Measurements from ENCODE around the gene SPON1.

Gene SPON1

DNA sequence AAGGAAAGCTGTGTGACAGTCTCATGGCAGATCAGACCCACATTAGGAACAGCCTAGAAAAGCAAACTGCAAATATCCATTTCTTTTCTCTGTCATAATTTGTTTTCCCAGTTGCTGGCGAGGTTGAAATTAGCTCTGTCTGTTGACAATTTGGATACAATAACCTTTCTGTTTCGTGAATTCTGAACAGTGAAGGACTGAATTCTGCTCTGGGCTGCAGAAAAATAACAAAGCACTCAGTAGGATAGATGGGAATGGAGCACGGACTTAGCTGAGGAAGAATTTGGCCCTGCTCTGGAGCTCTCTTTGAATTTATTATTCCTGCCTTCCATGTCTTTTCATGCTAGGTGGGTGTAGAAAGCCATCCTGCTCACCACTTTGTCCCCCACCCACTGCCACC, 256.2 kb downstream of the SPON1 start:
- TF ChIP-seq, protein P1, sequence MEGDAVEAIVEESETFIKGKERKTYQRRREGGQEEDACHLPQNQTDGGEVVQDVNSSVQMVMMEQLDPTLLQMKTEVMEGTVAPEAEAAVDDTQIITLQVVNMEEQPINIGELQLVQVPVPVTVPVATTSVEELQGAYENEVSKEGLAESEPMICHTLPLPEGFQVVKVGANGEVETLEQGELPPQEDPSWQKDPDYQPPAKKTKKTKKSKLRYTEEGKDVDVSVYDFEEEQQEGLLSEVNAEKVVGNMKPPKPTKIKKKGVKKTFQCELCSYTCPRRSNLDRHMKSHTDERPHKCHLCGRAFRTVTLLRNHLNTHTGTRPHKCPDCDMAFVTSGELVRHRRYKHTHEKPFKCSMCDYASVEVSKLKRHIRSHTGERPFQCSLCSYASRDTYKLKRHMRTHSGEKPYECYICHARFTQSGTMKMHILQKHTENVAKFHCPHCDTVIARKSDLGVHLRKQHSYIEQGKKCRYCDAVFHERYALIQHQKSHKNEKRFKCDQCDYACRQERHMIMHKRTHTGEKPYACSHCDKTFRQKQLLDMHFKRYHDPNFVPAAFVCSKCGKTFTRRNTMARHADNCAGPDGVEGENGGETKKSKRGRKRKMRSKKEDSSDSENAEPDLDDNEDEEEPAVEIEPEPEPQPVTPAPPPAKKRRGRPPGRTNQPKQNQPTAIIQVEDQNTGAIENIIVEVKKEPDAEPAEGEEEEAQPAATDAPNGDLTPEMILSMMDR (IDR thresholded peaks at IDR 0.05; ENCODE audit: insufficient read depth, low read depth, low read length, missing control alignments): no peak
- H3K4me3 ChIP-seq (ENCODE audit: low read length): no peak overlapping the region
- no peak for DNase-seq (ENCODE audit: low read depth)

DNA sequence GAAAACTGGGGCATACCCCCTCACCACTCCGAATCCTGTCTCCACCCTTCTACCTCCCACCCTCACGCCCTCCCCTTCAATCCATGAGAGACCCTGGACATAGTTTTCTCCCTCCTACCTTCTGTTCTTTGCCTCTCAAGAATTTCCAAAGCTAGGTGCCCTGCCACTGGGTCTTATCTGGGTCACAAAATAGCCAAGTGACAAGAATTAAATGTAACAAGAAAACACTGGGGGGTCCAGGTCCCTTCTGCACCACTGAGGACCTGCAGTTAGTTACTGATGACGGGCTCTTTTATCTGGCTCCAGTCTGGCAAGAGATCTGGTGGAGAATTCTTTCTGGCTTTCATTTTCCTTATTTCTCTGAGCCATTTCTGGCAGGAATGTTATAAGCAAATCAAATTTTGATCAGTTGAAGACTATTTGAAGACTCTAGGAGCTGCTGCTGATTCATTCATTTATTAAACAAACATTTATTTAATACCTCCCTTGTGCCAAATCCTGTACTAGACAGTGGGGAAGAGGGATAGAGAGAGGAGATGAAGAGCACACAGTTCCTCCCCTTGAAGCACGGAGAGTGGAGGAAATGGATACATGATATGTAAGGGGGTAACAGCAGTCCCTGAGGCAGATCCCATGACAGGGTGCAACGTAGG, 261.2 kb downstream of the SPON1 start:
- no peak for DNase-seq (ENCODE audit: low read depth)
- H3K4me3 ChIP-seq (ENCODE audit: low read length): no peak overlapping the region
- TF ChIP-seq, protein P1 (IDR thresholded peaks at IDR 0.05; ENCODE audit: insufficient read depth, low read depth, low read length, missing control alignments): no peak

DNA sequence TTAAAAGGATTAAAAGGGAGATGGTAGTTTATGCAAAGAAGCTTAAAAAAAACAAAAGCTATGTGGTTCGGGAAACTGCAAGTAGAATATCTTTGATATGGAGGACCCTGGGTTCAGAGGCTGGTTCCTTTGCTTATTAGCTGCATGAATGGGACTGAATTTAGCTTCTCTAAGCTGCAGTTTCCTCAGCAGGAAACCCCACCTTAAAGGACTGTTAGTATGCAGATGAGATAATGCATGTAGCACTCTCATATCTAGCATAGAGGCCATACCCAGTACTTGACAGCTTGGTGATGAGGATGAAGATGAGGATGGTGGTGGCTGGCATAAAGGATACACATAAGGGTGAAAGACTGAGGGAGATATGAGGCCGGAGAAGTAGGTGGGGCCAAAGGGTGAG, 261.9 kb downstream of the SPON1 start:
- H3K4me3 ChIP-seq (ENCODE audit: low read length): no peak overlapping the region
- DNase-seq (ENCODE audit: low read depth): no peak
- TF ChIP-seq, protein P1 (IDR thresholded peaks at IDR 0.05; ENCODE audit: insufficient read depth, low read depth, low read length, missing control alignments): no peak

DNA sequence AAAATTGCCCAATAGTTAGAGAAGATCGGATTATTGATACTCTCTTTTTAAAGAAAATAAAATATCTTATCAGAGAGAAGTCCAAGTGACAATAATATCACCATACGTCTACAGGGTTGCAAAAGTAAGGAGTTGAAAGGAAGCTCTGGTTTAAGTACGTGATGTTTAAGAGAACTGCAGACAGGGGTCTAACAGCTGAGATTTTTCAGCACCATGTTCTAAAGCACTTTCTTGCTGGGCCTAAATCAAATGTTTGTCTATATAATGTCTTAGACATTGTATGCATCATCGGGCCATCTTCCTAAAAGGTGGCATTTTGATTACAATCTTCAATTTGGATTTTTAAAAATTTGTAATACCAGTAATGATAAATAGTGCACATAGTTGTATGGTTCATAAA, 263.1 kb downstream of the SPON1 start:
- TF ChIP-seq, protein P1 (IDR thresholded peaks at IDR 0.05; ENCODE audit: insufficient read depth, low read depth, low read length, missing control alignments): no peak
- DNase-seq (ENCODE audit: low read depth): no peak
- H3K4me3 ChIP-seq (ENCODE audit: low read length): no peak overlapping the region

DNA sequence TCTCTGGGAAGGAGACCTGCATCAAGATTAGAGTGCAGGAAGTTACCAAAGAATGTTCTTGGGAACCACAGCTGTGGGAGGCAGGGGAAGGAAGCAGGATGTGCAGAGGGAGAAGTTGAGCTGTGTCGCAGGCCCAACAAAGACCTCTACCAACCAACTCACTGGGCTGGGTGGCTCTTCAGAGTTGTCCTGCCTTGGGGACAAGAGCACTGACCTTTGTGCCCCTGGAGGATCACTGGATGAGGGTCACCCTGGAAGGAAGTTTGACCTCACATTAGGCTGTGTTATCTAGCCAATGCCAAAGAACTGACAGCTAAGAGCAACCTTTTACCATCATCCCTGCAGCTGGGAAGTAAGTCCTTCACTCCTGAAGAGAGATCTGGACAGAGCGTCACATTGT, 265.8 kb downstream of the SPON1 start:
- TF ChIP-seq, protein P1 (IDR thresholded peaks at IDR 0.05; ENCODE audit: insufficient read depth, low read depth, low read length, missing control alignments): no peak
- no peak for DNase-seq (ENCODE audit: low read depth)
- H3K4me3 ChIP-seq (ENCODE audit: low read length): no peak overlapping the region

DNA sequence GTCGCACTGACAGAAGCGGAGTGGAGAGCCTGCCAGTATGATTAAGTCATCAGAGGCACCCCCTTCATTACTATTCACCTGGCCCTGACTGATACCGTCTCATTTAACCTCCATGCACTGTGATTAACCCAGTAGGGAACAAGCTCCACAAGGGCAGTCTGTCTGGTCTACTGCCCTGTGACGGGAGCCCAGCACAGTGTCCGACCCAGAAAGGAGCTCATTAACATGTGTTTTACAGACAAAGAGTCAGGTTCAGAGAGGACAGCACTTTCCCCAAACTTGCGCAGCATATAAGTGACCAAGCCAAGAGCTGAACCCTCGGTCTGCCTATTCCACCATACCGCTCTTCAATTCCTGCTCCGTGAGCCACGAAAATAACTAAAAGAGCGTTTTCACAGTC, 266.9 kb downstream of the SPON1 start:
- DNase-seq (ENCODE audit: low read depth): no peak
- TF ChIP-seq, protein P1 (IDR thresholded peaks at IDR 0.05; ENCODE audit: insufficient read depth, low read depth, low read length, missing control alignments): no peak
- no peak overlapping the region for H3K4me3 ChIP-seq (ENCODE audit: low read length)

DNA sequence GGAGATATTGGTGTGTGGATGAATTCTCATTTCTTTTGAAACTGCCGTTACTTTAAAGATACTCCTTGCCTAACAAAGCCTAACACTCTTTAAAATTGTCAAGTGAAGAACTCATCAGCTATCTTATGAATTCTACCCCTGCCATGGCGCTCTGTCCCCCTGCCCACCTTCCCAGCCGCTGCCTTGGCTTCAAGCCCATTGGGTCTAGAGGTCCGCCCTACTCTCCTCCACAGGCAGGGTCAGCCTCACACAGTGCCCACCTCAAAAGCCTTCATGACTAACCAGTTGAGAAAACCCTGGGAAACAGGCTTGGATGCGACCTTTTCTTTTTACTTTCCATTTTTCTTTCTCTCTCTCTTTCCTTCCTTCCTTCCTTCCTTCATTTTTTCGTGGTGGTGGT, 267.9 kb downstream of the SPON1 start:
- DNase-seq (ENCODE audit: low read depth): no peak
- TF ChIP-seq, protein P1 (IDR thresholded peaks at IDR 0.05; ENCODE audit: insufficient read depth, low read depth, low read length, missing control alignments): no peak
- H3K4me3 ChIP-seq (ENCODE audit: low read length): no peak overlapping the region

All from epithelial cell of esophagus (primary cell).